ENCODE data around the gene SIM2. TPM values are rescaled to one million over a fixed set of nuclear protein-coding genes. Genes with fewer than 3 reads are reported as not detected.

The SIM2 gene
- total RNA-seq, 1 experiment from 2014 or later = not detected

GRCh38 chr21:36697060-36697850, 1.7 kb upstream of the SIM2 start:
- Histone ChIP-seq H2BK20ac (ENCODE audit: low read depth, low read length, poor library complexity, severe bottlenecking) (no peak overlapping the region), H4K20me1 (ENCODE audit: control insufficient read depth, insufficient read depth, insufficient read length) (no peaks in the 10 kb centered on the region), H3K27me3 (ENCODE audit: insufficient read depth, low read length) (peaks cover 98% of the 10 kb centered on the region), H3K79me1 (ENCODE audit: insufficient read depth, low read depth, low read length, poor library complexity, severe bottlenecking) (no peaks in the 10 kb centered on the region), H3K14ac (ENCODE audit: insufficient read depth, low read length) (no peak overlapping the region), H2AFZ (ENCODE audit: low read length) (no peak overlapping the region), H2BK12ac (ENCODE audit: insufficient read length, low read depth, low read length) (no peak overlapping the region), H3K56ac (ENCODE audit: insufficient read length, low read depth, low read length) (no peak overlapping the region), H3K27ac (ENCODE audit: insufficient read length, low read depth, low read length) (no peak overlapping the region), H4K8ac (replicated peaks; ENCODE audit: insufficient read length, low read depth, low read length) (no peak overlapping the region), H3K23ac (ENCODE audit: insufficient read length, low read depth, low read length) (no peak overlapping the region), H2BK5ac (ENCODE audit: insufficient read length, low read length) (no peak overlapping the region), H3K4me2 (ENCODE audit: insufficient read depth, insufficient read length, low read length) (peak overlapping the region; percentile 35), H3K4me1 (ENCODE audit: insufficient read depth, low read length) (0 out of 2 replicates have a peak, but pooled peaks cover 2% of the 10 kb centered on the region), H3K9me3 (ENCODE audit: control insufficient read depth, low read depth, low read length) (no peaks in the 10 kb centered on the region), H3K4ac (ENCODE audit: low read depth, low read length) (no peak overlapping the region), H2AK5ac (ENCODE audit: insufficient read length, low read length) (no peak overlapping the region), H4K91ac (ENCODE audit: insufficient read length, low read depth, low read length) (no peak overlapping the region), H2BK120ac (ENCODE audit: low read depth, low read length, poor library complexity, severe bottlenecking) (no peak overlapping the region), H2BK15ac (ENCODE audit: low read depth, low read length) (no peak overlapping the region), H3K23me2 (ENCODE audit: insufficient read length, low read depth, low read length, poor library complexity, severe bottlenecking) (peaks cover 17% of the 10 kb centered on the region), H3K18ac (ENCODE audit: insufficient read length, low read depth, low read length) (no peak overlapping the region), H3T11ph (ENCODE audit: low read length) (no peak overlapping the region), H4K5ac (ENCODE audit: insufficient read length, low read depth, low read length) (no peak overlapping the region), H3K79me2 (ENCODE audit: insufficient read depth, low read length) (no peaks in the 10 kb centered on the region), H3K9ac (ENCODE audit: extremely low read depth, insufficient read length, low read length) (no peak overlapping the region)
- Mint-ChIP-seq H3K27ac (no peak overlapping the region), H3K9me3 (peaks cover 0 to 5% of the 10 kb centered on the region in 2 experiments; a peak in 2 of 5 replicates), H3K27me3 (ENCODE audit: low read depth) (peaks cover 98% of the 10 kb centered on the region), H3K4me1 (peaks cover 16 to 59% of the 10 kb centered on the region in 2 experiments), H3K36me3 (ENCODE audit: insufficient read depth in 1 of 3, low read depth in 3 of 3) (peaks cover 0 to 2% (median 0%) of the 10 kb centered on the region in 3 experiments; a peak in 1 of 7 replicates), H3K4me3 (peak overlapping the region in 1 of 2 experiments; percentile 69; a peak in 3 of 5 replicates)
- no CpG with 5 or more reads among the region's 58 CpGs for WGBS (ENCODE audit: extremely low coverage, insufficient read length, low lambda C conversion rate)
- TF ChIP-seq CTCF (conservative IDR thresholded peaks at IDR 0.05) = no peak
- DNase-seq = peak; percentile 76

Measured in H9 (cell line).